Testis (tissue), 3 donors: Measurements from ENCODE around the gene DRG1. TPM values are rescaled to one million over a fixed set of nuclear protein-coding genes. Genes with fewer than 3 reads are reported as not detected.
"Not testable (repeated sequence)": the region's sequence is repeated elsewhere in the genome, so short reads cannot be mapped to it uniquely, and the experiment has no call there.

ENCODE experiments used
- DNase-seq: peaks from one replicate; pipeline ENCODE4 v3.0.0-alpha.2; 2019
- H3K27ac ChIP-seq, 2 donors: fragments of 200-600 bp; sonication (generic); one replicate each; pipeline ENCODE4 v1.5.1; 2019
- H3K27me3 ChIP-seq: fragments of 200-600 bp; sonication (generic); one replicate; pipeline ENCODE4 v1.5.1; 2019
- H3K36me3 ChIP-seq: fragments of 200-600 bp; sonication (generic); one replicate; pipeline ENCODE4 v1.5.1; 2017; ENCODE audit warnings: low read depth; ENCODE audit errors: missing control alignments
- H3K4me1 ChIP-seq: fragments of 200-600 bp; sonication (generic); one replicate; pipeline ENCODE4 v1.5.1; 2019
- H3K4me3 ChIP-seq, 2 donors: fragments of 200-600 bp; sonication (generic); one replicate each; pipeline ENCODE4 v1.5.1; 2017 to 2019
- H3K9me3 ChIP-seq: fragments of 200-600 bp; sonication (generic); one replicate; pipeline ENCODE4 v1.5.1; 2017
- CTCF ChIP-seq, 3 experiments: fragments of 450-650 bp in 2 of 3; fragments of 200-600 bp in 1 of 3; sonication (generic) in 1 of 3; IDR thresholded peaks; one replicate each; pipeline ENCODE4 v1.5.1; 2016 to 2019; ENCODE audit warnings: antibody characterized with exemption in 3 of 3, mild to moderate bottlenecking in 2 of 3, moderate library complexity in 1 of 3
- POLR2A ChIP-seq: fragments of 450-650 bp; IDR thresholded peaks from one replicate; pipeline ENCODE4 v1.6.1; 2017; ENCODE audit warnings: antibody characterized with exemption, mild to moderate bottlenecking, moderate library complexity
- WGBS, 2 donors: methylation state at CpG; one replicate each; pipeline ENCODE4 v1.1.5; 2018; 5-methylcytosine and 5-hydroxymethylcytosine counted together
- intact Hi-C: fragments of 100-400 bp; cut with DNase I; formaldehyde crosslinking; loops from one replicate; pipeline ENCODE4 v1.15.1; 2023; ENCODE audit warnings: low total_unique reads
- polyA plus RNA-seq: library from polyadenylated mRNA; stranded (reverse); fragments of 350-450 nt; fragmentation: Illumina TruSeq; extraction: RNeasy Lipid Tissue Mini Kit (QIAGEN cat#74804); gene quantifications from one replicate; pipeline ENCODE4 v1.2.3, GENCODE V29; 2014; ENCODE audit warnings: low read depth, low replicate concordance; ENCODE audit not compliant: insufficient read depth
- total RNA-seq, 2 donors: library from RNA; depleted of rRNA; stranded (reverse); fragments of >200 nt; gene quantifications; one replicate each; pipeline ENCODE4 v1.2.3, GENCODE V29; 2016

The DRG1 gene
- total and polyA plus RNA-seq, 3 donors from 2014 or later, result 148 to 399 (median 165) TPM

GRCh38 chr22:31398231-31398630, 1.2 kb upstream of the DRG1 start:
- no peak for DNase-seq
- intact Hi-C loops, result no loop called here
- H3K27ac ChIP-seq, result peak overlapping the region in 1 of 2 donors; percentile 74

GRCh38 chr22:31400023-31400397, 606 bp downstream of the DRG1 start:
- H3K4me1 ChIP-seq, result no peaks in the 10 kb centered on the region
- peak overlapping the region; percentile 73 to 87 for H3K4me3 ChIP-seq
- TF ChIP-seq CTCF (IDR thresholded peaks at IDR 0.05) (no peak), POLR2A (no peak)
- H3K9me3 ChIP-seq, result no peaks in the 10 kb centered on the region
- intact Hi-C loops, result no loop called here
- no peak for DNase-seq
- H3K27ac ChIP-seq, result peak overlapping the region; percentile 74 to 78
- WGBS, 2 donors, result 1% methylated on average over 11 of the region's 11 CpGs
- H3K27me3 ChIP-seq, result no peaks in the 10 kb centered on the region
- H3K36me3 ChIP-seq, result no peaks in the 10 kb centered on the region

More at GRCh38 chr22:31398231-31398630, 1.2 kb upstream of the DRG1 start:
- no peak for TF ChIP-seq POLR2A
- TF ChIP-seq CTCF (IDR thresholded peaks at IDR 0.05), result no peak
- H3K27me3 ChIP-seq, result no peaks in the 10 kb centered on the region
- H3K36me3 ChIP-seq, result no peaks in the 10 kb centered on the region
- 52 to 63% methylated on average over 5 of the region's 5 CpGs for WGBS, 2 donors
- H3K4me1 ChIP-seq, result no peaks in the 10 kb centered on the region
- no peak overlapping the region for H3K4me3 ChIP-seq
- no peaks in the 10 kb centered on the region for H3K9me3 ChIP-seq

- 90 to 91% methylated on average over 2 of the region's 2 CpGs for WGBS, 2 donors
- DNase-seq, H3K4me1 ChIP-seq, H3K36me3 ChIP-seq, H3K4me3 ChIP-seq, intact Hi-C loops, H3K9me3 ChIP-seq, H3K27ac ChIP-seq, H3K27me3 ChIP-seq: not testable (repeated sequence)
Observed at GRCh38 chr22:31402350-31402749, 2.9 kb downstream of the DRG1 start.

- Histone ChIP-seq H3K27me3 (no peaks in the 10 kb centered on the region), H3K9me3 (no peaks in the 10 kb centered on the region), H3K4me3 (no peak overlapping the region), H3K4me1 (no peaks in the 10 kb centered on the region), H3K36me3 (no peaks in the 10 kb centered on the region), H3K27ac (no peak overlapping the region)
- intact Hi-C loops, result no loop called here
- no peak for TF ChIP-seq CTCF (IDR thresholded peaks at IDR 0.05)
- no peak for TF ChIP-seq POLR2A
- 62 to 78% methylated on average over 9 of the region's 9 CpGs for WGBS, 2 donors
- peak; percentile 24 for DNase-seq
Observed at GRCh38 chr22:31425331-31426050, 26.1 kb downstream of the DRG1 start.

- DNase-seq, result peak; percentile 37
- Histone ChIP-seq H3K4me1 (no peaks in the 10 kb centered on the region), H3K9me3 (no peaks in the 10 kb centered on the region), H3K27me3 (no peaks in the 10 kb centered on the region), H3K4me3 (no peak overlapping the region), H3K36me3 (no peaks in the 10 kb centered on the region), H3K27ac (no peak overlapping the region)
- TF ChIP-seq POLR2A, result no peak
- no peak for TF ChIP-seq CTCF (IDR thresholded peaks at IDR 0.05)
- intact Hi-C loops, result no loop called here
- 44 to 64% methylated on average over 5 of the region's 5 CpGs for WGBS, 2 donors
Observed at GRCh38 chr22:31431950-31432349, 32.5 kb downstream of the DRG1 start.
